ENCODE measurements around the gene CCDC69. TPM values are rescaled to one million over a fixed set of nuclear protein-coding genes. Genes with fewer than 3 reads are reported as not detected.

Gene CCDC69
- total and polyA plus RNA-seq, 2 donors, result 30.9 to 37.9 TPM

- 83% methylated on average over 5 of the region's 5 CpGs for WGBS
- Histone ChIP-seq H3K27me3 (ENCODE audit: control insufficient read depth in 2 of 2, insufficient read depth in 1 of 2, low read length in 1 of 2) (no peaks in the 10 kb centered on the region), H3K27ac (ENCODE audit: low read depth in 1 of 2, low read length in 1 of 2) (no peak overlapping the region), H3K9me3 (ENCODE audit: control insufficient read depth in 2 of 2, insufficient read depth in 1 of 2, low read length in 1 of 2) (peaks cover 0 to 9% of the 10 kb centered on the region in 2 donors), H3K4me3 (ENCODE audit: low read length in 2 of 2) (no peak overlapping the region), H3K36me3 (ENCODE audit: control insufficient read depth in 2 of 2, insufficient read depth in 2 of 2, low read length in 1 of 2) (peaks cover 24 to 39% of the 10 kb centered on the region in 2 donors), H3K4me1 (ENCODE audit: control insufficient read depth in 2 of 2, insufficient read depth in 2 of 2, low read length in 2 of 2) (peaks cover 11 to 14% of the 10 kb centered on the region in 2 donors)
- no peak for DNase-seq (ENCODE audit: low read depth in 6 of 9, low spot score in 9 of 9)
Observed at GRCh38 chr5:151195622-151196021, 28.3 kb downstream of the CCDC69 start.

GRCh38 chr5:151192626-151193025 is 31.3 kb downstream of the CCDC69 start:
- no peak for DNase-seq (ENCODE audit: low read depth in 6 of 9, low spot score in 9 of 9)
- peaks cover 0 to 11% of the 10 kb centered on the region in 2 donors for H3K9me3 ChIP-seq (ENCODE audit: control insufficient read depth in 2 of 2, insufficient read depth in 1 of 2, low read length in 1 of 2)
- no peak overlapping the region for H3K27ac ChIP-seq (ENCODE audit: low read depth in 1 of 2, low read length in 1 of 2)
- H3K36me3 ChIP-seq (ENCODE audit: control insufficient read depth in 2 of 2, insufficient read depth in 2 of 2, low read length in 1 of 2), result peaks cover 13 to 32% of the 10 kb centered on the region in 2 donors
- H3K4me3 ChIP-seq (ENCODE audit: low read length in 2 of 2), result no peak overlapping the region
- peaks cover 11 to 14% of the 10 kb centered on the region in 2 donors for H3K4me1 ChIP-seq (ENCODE audit: control insufficient read depth in 2 of 2, insufficient read depth in 2 of 2, low read length in 2 of 2)
- H3K27me3 ChIP-seq (ENCODE audit: control insufficient read depth in 2 of 2, insufficient read depth in 1 of 2, low read length in 1 of 2), result no peaks in the 10 kb centered on the region

DNA sequence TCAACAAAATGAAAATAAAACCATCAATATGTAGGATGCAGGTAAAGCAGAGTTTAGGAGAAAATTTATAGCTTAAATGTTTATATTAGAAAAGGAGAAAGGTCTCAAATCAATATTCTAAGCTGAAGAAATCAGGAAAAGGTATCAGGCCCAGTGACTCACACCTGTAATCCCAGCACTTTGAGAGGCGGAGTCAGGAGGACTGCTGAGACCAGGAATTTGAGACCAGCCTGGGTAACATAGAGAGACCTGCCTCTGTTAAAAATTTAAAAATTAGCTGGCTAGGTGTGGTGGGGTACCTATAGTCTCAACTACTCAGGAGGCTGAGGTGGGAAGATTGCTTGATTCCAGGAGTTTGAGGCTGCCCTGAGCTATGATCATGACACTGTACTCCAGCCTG is 32.2 kb downstream of the CCDC69 start:
- peaks cover 0 to 11% of the 10 kb centered on the region in 2 donors for H3K9me3 ChIP-seq (ENCODE audit: control insufficient read depth in 2 of 2, insufficient read depth in 1 of 2, low read length in 1 of 2)
- WGBS, result 95% methylated on average over 1 of the region's 1 CpG
- peaks cover 19 to 36% of the 10 kb centered on the region in 2 donors for H3K36me3 ChIP-seq (ENCODE audit: control insufficient read depth in 2 of 2, insufficient read depth in 2 of 2, low read length in 1 of 2)
- no peaks in the 10 kb centered on the region for H3K27me3 ChIP-seq (ENCODE audit: control insufficient read depth in 2 of 2, insufficient read depth in 1 of 2, low read length in 1 of 2)
- H3K4me3 ChIP-seq (ENCODE audit: low read length in 2 of 2), result no peak overlapping the region
- no peak for DNase-seq (ENCODE audit: low read depth in 6 of 9, low spot score in 9 of 9)
- peaks cover 7% of the 10 kb centered on the region in 2 donors for H3K4me1 ChIP-seq (ENCODE audit: control insufficient read depth in 2 of 2, insufficient read depth in 2 of 2, low read length in 2 of 2)
- H3K27ac ChIP-seq (ENCODE audit: low read depth in 1 of 2, low read length in 1 of 2), result no peak overlapping the region

DNA sequence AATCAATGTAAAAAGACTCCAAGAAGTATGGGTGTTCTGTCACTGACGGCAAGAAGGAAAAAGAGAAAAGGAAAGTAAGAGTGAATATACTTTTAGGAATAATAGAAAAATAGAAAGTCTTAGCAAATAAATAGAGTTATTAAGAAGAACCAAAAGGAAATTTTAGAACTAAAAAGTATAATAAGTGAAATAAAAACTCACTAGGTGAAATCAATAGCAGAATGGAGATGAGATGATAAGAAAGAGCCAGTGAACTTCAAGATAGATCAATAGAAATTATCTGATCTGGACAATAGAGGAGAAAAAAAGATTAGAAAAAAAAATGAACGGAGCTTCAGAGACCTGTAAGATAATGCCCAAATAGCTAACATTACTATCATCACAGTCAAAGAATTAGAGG is 34.7 kb downstream of the CCDC69 start:
- H3K4me1 ChIP-seq (ENCODE audit: control insufficient read depth in 2 of 2, insufficient read depth in 2 of 2, low read length in 2 of 2), result no peaks in the 10 kb centered on the region
- no peak overlapping the region for H3K27ac ChIP-seq (ENCODE audit: low read depth in 1 of 2, low read length in 1 of 2)
- 97% methylated on average over 2 of the region's 2 CpGs for WGBS
- no peaks in the 10 kb centered on the region for H3K27me3 ChIP-seq (ENCODE audit: control insufficient read depth in 2 of 2, insufficient read depth in 1 of 2, low read length in 1 of 2)
- DNase-seq (ENCODE audit: low read depth in 6 of 9, low spot score in 9 of 9), result no peak
- H3K4me3 ChIP-seq (ENCODE audit: low read length in 2 of 2), result no peak overlapping the region
- peaks cover 37 to 54% of the 10 kb centered on the region in 2 donors for H3K36me3 ChIP-seq (ENCODE audit: control insufficient read depth in 2 of 2, insufficient read depth in 2 of 2, low read length in 1 of 2)
- H3K9me3 ChIP-seq (ENCODE audit: control insufficient read depth in 2 of 2, insufficient read depth in 1 of 2, low read length in 1 of 2), result peaks cover 0 to 11% of the 10 kb centered on the region in 2 donors

- H3K36me3 ChIP-seq (ENCODE audit: control insufficient read depth in 2 of 2, insufficient read depth in 2 of 2, low read length in 1 of 2), result peaks cover 58 to 74% of the 10 kb centered on the region in 2 donors
- H3K4me3 ChIP-seq (ENCODE audit: low read length in 2 of 2), result no peak overlapping the region
- no peaks in the 10 kb centered on the region for H3K4me1 ChIP-seq (ENCODE audit: control insufficient read depth in 2 of 2, insufficient read depth in 2 of 2, low read length in 2 of 2)
- H3K9me3 ChIP-seq (ENCODE audit: control insufficient read depth in 2 of 2, insufficient read depth in 1 of 2, low read length in 1 of 2), result peaks cover 0 to 3% of the 10 kb centered on the region in 2 donors
- H3K27me3 ChIP-seq (ENCODE audit: control insufficient read depth in 2 of 2, insufficient read depth in 1 of 2, low read length in 1 of 2), result no peaks in the 10 kb centered on the region
- DNase-seq (ENCODE audit: low read depth in 6 of 9, low spot score in 9 of 9), result no peak
- no peak overlapping the region for H3K27ac ChIP-seq (ENCODE audit: low read depth in 1 of 2, low read length in 1 of 2)
- 98% methylated on average over 4 of the region's 4 CpGs for WGBS
Observed at GRCh38 chr5:151186538-151186937, 37.4 kb downstream of the CCDC69 start.

GRCh38 chr5:151186052-151186451 is 37.8 kb downstream of the CCDC69 start:
- Histone ChIP-seq H3K9me3 (ENCODE audit: control insufficient read depth in 2 of 2, insufficient read depth in 1 of 2, low read length in 1 of 2) (peaks cover 0 to 3% of the 10 kb centered on the region in 2 donors), H3K4me3 (ENCODE audit: low read length in 2 of 2) (no peak overlapping the region), H3K4me1 (ENCODE audit: control insufficient read depth in 2 of 2, insufficient read depth in 2 of 2, low read length in 2 of 2) (no peaks in the 10 kb centered on the region), H3K36me3 (ENCODE audit: control insufficient read depth in 2 of 2, insufficient read depth in 2 of 2, low read length in 1 of 2) (peaks cover 61 to 77% of the 10 kb centered on the region in 2 donors), H3K27me3 (ENCODE audit: control insufficient read depth in 2 of 2, insufficient read depth in 1 of 2, low read length in 1 of 2) (no peaks in the 10 kb centered on the region), H3K27ac (ENCODE audit: low read depth in 1 of 2, low read length in 1 of 2) (no peak overlapping the region)
- WGBS, result 97% methylated on average over 5 of the region's 5 CpGs
- DNase-seq (ENCODE audit: low read depth in 6 of 9, low spot score in 9 of 9), result no peak

GRCh38 chr5:151184316-151185042 is 39.4 kb downstream of the CCDC69 start:
- peaks cover 59 to 70% of the 10 kb centered on the region in 2 donors for H3K36me3 ChIP-seq (ENCODE audit: control insufficient read depth in 2 of 2, insufficient read depth in 2 of 2, low read length in 1 of 2)
- H3K9me3 ChIP-seq (ENCODE audit: control insufficient read depth in 2 of 2, insufficient read depth in 1 of 2, low read length in 1 of 2), result no peaks in the 10 kb centered on the region
- H3K27ac ChIP-seq (ENCODE audit: low read depth in 1 of 2, low read length in 1 of 2), result no peak overlapping the region
- no peak overlapping the region for H3K4me3 ChIP-seq (ENCODE audit: low read length in 2 of 2)
- H3K4me1 ChIP-seq (ENCODE audit: control insufficient read depth in 2 of 2, insufficient read depth in 2 of 2, low read length in 2 of 2), result no peaks in the 10 kb centered on the region
- 95% methylated on average over 10 of the region's 10 CpGs for WGBS
- no peak for DNase-seq (ENCODE audit: low read depth in 6 of 9, low spot score in 9 of 9)
- no peaks in the 10 kb centered on the region for H3K27me3 ChIP-seq (ENCODE audit: control insufficient read depth in 2 of 2, insufficient read depth in 1 of 2, low read length in 1 of 2)

DNA sequence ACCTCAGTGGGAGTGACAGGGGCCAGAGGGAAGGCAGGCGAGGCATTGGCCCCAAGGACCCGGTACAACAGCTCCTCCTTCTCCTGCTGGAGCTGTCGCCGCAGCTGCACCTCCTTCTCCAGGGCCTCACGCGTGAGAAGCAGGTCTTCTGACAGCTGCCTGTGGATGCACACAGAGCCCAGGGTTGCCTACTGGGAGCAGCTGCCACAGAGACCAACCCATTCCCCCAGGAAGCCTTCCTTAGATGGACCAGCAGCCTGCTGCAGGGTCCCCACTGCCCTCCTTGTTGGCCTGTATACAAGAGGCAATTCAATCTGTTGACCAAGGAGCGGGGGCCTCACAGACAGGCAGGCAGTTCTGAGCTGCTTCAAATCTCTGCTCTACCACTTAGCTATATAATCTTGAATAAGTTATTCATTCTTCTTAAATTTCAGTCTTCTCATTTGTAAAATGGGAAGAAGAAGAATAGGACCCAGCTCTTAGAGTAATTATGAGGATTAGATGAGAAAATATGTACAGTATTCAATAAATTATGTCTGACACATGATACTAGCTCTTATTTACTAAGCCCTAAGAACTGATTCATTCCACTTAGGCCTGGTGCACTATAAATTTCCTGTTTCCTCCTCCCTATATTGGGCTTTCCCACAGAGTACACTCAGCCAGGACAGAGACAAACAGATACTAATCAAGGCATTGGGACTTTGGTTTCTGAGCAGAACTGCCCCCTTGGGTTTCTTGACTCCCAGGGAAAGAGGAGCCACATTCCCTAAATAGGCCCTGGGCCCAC is 40.2 kb downstream of the CCDC69 start:
- Histone ChIP-seq H3K4me1 (ENCODE audit: control insufficient read depth in 2 of 2, insufficient read depth in 2 of 2, low read length in 2 of 2) (no peaks in the 10 kb centered on the region), H3K27me3 (ENCODE audit: control insufficient read depth in 2 of 2, insufficient read depth in 1 of 2, low read length in 1 of 2) (no peaks in the 10 kb centered on the region), H3K27ac (ENCODE audit: low read depth in 1 of 2, low read length in 1 of 2) (no peak overlapping the region), H3K4me3 (ENCODE audit: low read length in 2 of 2) (no peak overlapping the region), H3K36me3 (ENCODE audit: control insufficient read depth in 2 of 2, insufficient read depth in 2 of 2, low read length in 1 of 2) (peaks cover 62 to 67% of the 10 kb centered on the region in 2 donors), H3K9me3 (ENCODE audit: control insufficient read depth in 2 of 2, insufficient read depth in 1 of 2, low read length in 1 of 2) (no peaks in the 10 kb centered on the region)
- 97% methylated on average over 7 of the region's 7 CpGs for WGBS
- DNase-seq (ENCODE audit: low read depth in 6 of 9, low spot score in 9 of 9), result no peak

DNA sequence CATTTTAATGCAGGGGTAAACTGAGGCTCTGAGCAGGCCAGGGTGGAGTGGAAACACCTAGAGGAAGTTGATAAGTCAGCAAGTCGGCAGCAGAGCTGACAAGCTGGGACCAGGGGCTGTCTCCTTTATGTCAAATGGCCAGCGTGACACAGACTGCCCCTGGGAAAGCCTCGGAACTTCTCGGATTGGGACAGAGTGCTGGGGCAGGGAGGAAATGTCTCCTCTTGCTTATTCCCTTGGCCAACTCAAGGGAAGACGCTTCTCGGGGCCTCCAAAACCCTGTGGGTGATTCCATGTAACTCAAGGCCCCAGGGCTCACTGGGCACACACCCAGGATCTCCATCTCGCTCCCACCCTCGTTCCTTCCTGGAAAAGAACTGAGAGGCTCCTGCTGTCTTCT is 40.9 kb downstream of the CCDC69 start:
- H3K4me1 ChIP-seq (ENCODE audit: control insufficient read depth in 2 of 2, insufficient read depth in 2 of 2, low read length in 2 of 2), result no peaks in the 10 kb centered on the region
- H3K4me3 ChIP-seq (ENCODE audit: low read length in 2 of 2), result no peak overlapping the region
- H3K27ac ChIP-seq (ENCODE audit: low read depth in 1 of 2, low read length in 1 of 2), result no peak overlapping the region
- no peak for DNase-seq (ENCODE audit: low read depth in 6 of 9, low spot score in 9 of 9)
- H3K27me3 ChIP-seq (ENCODE audit: control insufficient read depth in 2 of 2, insufficient read depth in 1 of 2, low read length in 1 of 2), result no peaks in the 10 kb centered on the region
- peaks cover 59 to 67% of the 10 kb centered on the region in 2 donors for H3K36me3 ChIP-seq (ENCODE audit: control insufficient read depth in 2 of 2, insufficient read depth in 2 of 2, low read length in 1 of 2)
- H3K9me3 ChIP-seq (ENCODE audit: control insufficient read depth in 2 of 2, insufficient read depth in 1 of 2, low read length in 1 of 2), result no peaks in the 10 kb centered on the region
- WGBS, result 98% methylated on average over 8 of the region's 8 CpGs

All from thymus (tissue), 11 donors.